ENCODE measurements around the gene INSR.
A peak's percentile ranks its signal among the peaks of the same experiment; 100 is the strongest.
"Not testable (repeated sequence)": the region's sequence is repeated elsewhere in the genome, so short reads cannot be mapped to it uniquely, and the experiment has no call there.

The INSR gene

DNA sequence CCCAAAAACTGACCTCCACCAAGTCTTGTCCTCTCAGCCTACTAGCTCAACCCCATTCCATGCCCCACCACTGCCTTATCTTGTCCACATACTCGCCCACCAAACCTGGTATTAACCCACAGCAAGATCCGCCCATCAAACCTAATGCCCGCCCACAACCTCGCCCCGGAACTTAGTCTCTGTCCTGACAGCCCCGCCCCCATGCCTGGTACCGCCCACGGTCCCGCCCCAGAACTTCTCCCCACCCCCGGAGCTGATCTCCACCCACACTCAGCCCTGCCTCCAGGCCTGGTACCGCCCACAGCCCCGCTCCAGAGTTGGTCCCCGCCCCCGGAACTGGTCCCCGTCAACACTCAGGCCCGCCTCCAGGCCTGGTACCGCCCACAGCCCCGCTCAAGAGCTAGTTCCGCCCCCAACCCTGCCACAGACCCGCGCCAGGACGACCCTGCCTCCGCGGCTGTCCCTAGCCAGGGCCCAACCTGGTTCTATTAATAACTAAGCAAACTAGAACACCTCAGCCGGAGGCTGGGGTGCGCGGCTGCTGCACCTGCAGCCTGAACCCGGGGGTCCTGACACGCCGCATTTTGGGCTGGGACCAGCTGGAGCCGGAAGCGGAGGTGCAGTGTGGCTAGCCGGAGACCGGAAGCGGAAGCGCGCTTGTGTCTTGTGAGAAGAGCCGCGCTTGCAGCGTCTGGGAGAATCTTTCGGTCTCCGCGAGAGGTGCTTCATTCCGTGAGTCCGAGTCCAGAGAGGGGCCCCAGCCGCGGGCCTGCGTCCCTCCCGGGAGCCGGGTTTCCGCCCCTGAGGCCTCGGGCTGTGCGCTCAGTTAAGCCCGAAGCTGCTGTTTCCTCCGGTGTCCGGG lies 224.9 kb downstream of the INSR start, which contains the start of gene ZNF557:
Gene ZNF557, plus strand, starts transcription at position 662 of the 862 bp plus-strand sequence. CDS start 5,372 bp downstream, outside the sequence.
- TF ChIP-seq ZFX (IDR thresholded peaks at IDR 0.05; ENCODE audit: borderline replicate concordance) (no peak), CTCF (IDR thresholded peaks at IDR 0.05) (no peak)
- H3K27ac ChIP-seq, result peak within 1 kb of the TSS; percentile 82

DNA sequence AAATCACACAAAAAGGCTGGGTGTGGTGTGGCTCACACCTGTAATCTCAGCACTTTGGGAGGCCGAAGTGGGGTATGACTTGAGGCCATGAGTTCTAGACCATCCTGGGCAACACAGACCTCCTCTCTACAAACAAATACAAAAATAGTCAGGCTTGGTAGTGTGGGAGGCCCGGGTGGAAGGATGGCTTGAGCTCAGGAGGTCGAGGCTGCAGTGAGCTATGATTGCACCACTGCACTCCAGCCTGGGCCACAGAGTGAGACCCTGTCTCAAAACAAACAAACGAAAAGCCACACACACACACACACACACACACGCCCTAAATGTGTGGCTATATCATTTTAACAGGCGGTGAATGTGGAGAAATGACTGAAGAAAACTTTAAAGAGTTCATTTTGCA lies 225.6 kb downstream of the INSR start:
- peak overlapping the region; percentile 82; the same call in 1 of the 2 replicates for H3K27ac ChIP-seq
- TF ChIP-seq CTCF (IDR thresholded peaks at IDR 0.05) (no peak), ZFX (IDR thresholded peaks at IDR 0.05; ENCODE audit: borderline replicate concordance) (no peak)

- TF ChIP-seq ZFX (IDR thresholded peaks at IDR 0.05; ENCODE audit: borderline replicate concordance) (no peak), CTCF (IDR thresholded peaks at IDR 0.05) (no peak)
- no peak overlapping the region for H3K27ac ChIP-seq
These were observed 226.5 kb downstream of the INSR start for GRCh38 chr19:7067716-7068115.

- TF ChIP-seq CTCF (IDR thresholded peaks at IDR 0.05), result peak; percentile 48
- not testable (repeated sequence) for H3K27ac ChIP-seq
These were observed 227.1 kb downstream of the INSR start for GRCh38 chr19:7067122-7067521.

DNA sequence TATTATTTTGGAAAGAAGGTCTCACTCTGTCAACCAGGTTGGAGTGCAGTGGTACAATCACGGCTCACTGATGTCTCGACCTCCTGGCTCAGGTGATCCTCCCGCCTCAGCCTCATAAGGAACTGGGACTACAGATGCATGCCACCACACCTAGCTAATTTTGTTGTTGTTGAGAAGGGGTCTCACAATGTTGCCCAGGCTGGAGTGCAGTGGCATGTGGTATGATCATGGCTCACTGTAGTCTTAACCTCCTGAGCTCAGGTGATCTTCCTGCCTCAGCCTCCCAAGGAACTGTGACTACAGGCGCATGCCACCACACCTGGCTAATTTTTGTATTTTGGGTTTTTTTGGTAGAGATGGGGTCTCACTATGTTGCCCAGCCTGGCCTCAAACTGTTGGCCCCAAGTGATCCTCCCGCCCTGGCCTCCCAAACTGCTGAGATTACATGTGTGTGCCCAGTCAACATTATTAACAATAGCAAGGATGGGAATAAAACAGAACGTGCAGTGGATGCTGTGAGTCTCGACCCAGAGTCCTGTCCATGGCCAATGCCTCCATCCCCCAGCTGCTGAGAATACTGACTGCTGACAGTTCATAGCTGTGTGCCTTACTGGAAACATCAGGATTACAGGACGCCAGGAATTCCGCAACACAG lies 230.3 kb downstream of the INSR start:
- TF ChIP-seq CTCF (IDR thresholded peaks at IDR 0.05) (no peak), ZFX (IDR thresholded peaks at IDR 0.05; ENCODE audit: borderline replicate concordance) (no peak)
- no peak overlapping the region for H3K27ac ChIP-seq

DNA sequence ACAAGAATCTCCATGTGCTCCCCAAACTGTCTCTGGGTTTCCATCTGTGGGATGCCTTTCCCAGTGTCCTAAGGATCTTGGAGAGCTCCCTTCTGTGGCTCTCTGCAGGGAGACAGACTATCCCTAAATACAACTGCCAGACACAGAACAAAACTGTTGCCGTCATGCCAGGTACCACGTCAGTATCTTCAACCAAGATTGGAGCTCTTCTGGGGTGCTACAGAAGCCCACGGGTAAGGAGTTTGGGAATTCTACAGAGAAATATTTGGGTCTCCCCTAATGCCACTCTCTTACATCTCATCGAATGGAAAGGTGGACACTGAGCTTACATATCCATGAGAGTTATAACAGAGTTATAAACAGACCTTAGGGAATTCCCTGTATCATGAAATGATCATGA lies 230.9 kb downstream of the INSR start:
- no peak overlapping the region for H3K27ac ChIP-seq
- no peak for TF ChIP-seq CTCF (IDR thresholded peaks at IDR 0.05)
- no peak for TF ChIP-seq ZFX (IDR thresholded peaks at IDR 0.05; ENCODE audit: borderline replicate concordance)
